Mucosa of descending colon (tissue), 3 donors: ENCODE measurements around the gene CSTF1. TPM values are rescaled to one million over a fixed set of nuclear protein-coding genes. Genes with fewer than 3 reads are reported as not detected.

Experiments
- ATAC-seq: fragments of 200-7000 bp; cut with Tn5 transposase; one replicate; pipeline ENCODE4 v1.9.1; 2020; ENCODE audit warnings: mild to moderate bottlenecking, moderate library complexity
- DNase-seq, 3 donors: peaks; one replicate each; pipeline ENCODE4 v3.0.0-alpha.2; 2020
- H3K36me3 ChIP-seq: fragments of 200-600 bp; one replicate; pipeline ENCODE4 v1.8.0; 2021; ENCODE audit warnings: low read depth, mild to moderate bottlenecking
- H3K4me1 ChIP-seq: fragments of 200-600 bp; one replicate; pipeline ENCODE4 v1.8.0; 2021; ENCODE audit warnings: low read depth, mild to moderate bottlenecking
- H3K4me3 ChIP-seq: fragments of 200-600 bp; one replicate; pipeline ENCODE4 v1.8.0; 2021; ENCODE audit warnings: mild to moderate bottlenecking
- H3K9me3 ChIP-seq: fragments of 200-600 bp; one replicate; pipeline ENCODE4 v1.8.0; 2021; ENCODE audit warnings: mild to moderate bottlenecking
- intact Hi-C, 2 donors: fragments of 100-400 bp; cut with DNase I in 1 of 2; cut with micrococcal nuclease in 1 of 2; formaldehyde crosslinking; loops; one replicate each; pipeline versions ENCODE4 v1.11.0 to v1.11.1; 2022; cut with DNase I, micrococcal nuclease
- total RNA-seq, 3 donors: library from RNA; stranded (reverse); fragmentation: NEBNext Ultra II Directional in 2 of 3; extraction: Animal tissue kit (Norgen Biotek cat#: 25700) in 2 of 3; gene quantifications; one replicate each; pipeline versions ENCODE4 v1.2.1 to v1.2.4, GENCODE V29; 2021 to 2023
- TF ChIP-seq, protein P1 (sequence below): fragments of 200-600 bp; IDR thresholded peaks from one replicate; pipeline ENCODE4 v1.8.0; 2022; ENCODE audit warnings: antibody characterized with exemption, mild to moderate bottlenecking
- donor health status: DM: no; HTN: no; CAD: no; lungs with moderate emphysema.
- donor health status: DM: no; HTN: no; CAD: no.
- donor health status: DM: no; HTN: yes; CAD: no.

The CSTF1 gene
- total RNA-seq, 3 donors from 2014 or later = 23.0 to 27.3 (median 25.2) TPM

DNA sequence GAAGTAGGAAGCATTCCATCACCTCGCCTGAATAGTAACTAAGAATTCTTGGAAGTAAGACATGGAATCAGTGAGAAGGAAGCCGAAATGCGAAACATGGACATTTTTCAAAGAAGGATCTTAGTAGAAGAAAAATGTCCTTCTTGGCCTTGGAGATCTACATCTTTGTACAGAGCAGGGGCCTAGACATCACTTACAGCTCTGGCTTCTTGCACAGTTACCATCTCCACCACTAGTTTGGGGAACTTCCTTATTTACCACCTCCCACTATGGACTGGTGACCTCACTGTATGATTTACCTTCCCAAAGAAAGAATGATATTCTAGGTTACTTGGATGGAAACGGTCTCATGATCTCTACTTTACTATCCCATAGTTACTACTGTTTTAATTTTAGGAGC is 35.4 kb downstream of the CSTF1 start:
- H3K4me1 ChIP-seq = no peaks in the 10 kb centered on the region
- ATAC-seq = no peak

DNA sequence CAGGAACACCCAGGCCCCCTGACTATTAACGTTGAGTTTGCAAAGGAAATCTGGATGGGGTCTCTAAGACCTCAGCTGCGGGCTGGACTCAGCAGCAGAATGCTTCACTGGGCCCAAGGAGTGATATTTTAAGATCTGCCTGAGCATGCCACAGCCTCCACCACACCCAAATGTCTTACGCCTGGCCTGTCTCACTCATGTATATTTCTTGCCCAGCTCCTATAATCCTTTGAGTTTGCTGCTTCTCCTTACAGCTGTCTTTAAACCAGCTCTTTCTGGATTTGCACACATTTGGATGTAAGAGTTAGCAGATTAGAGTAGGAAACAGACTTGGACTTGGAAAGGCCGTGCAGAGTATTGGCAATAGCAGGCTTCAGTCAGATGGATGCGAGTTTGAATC is 36.0 kb downstream of the CSTF1 start:
- no peak for DNase-seq
- no peaks in the 10 kb centered on the region for H3K4me1 ChIP-seq
- no peak overlapping the region for H3K4me3 ChIP-seq
- TF ChIP-seq, protein P1, sequence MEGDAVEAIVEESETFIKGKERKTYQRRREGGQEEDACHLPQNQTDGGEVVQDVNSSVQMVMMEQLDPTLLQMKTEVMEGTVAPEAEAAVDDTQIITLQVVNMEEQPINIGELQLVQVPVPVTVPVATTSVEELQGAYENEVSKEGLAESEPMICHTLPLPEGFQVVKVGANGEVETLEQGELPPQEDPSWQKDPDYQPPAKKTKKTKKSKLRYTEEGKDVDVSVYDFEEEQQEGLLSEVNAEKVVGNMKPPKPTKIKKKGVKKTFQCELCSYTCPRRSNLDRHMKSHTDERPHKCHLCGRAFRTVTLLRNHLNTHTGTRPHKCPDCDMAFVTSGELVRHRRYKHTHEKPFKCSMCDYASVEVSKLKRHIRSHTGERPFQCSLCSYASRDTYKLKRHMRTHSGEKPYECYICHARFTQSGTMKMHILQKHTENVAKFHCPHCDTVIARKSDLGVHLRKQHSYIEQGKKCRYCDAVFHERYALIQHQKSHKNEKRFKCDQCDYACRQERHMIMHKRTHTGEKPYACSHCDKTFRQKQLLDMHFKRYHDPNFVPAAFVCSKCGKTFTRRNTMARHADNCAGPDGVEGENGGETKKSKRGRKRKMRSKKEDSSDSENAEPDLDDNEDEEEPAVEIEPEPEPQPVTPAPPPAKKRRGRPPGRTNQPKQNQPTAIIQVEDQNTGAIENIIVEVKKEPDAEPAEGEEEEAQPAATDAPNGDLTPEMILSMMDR = no peak
- H3K36me3 ChIP-seq = no peaks in the 10 kb centered on the region
- H3K9me3 ChIP-seq = no peaks in the 10 kb centered on the region
- no peak for ATAC-seq
- intact Hi-C loops = no loop called here

More for the DNA sequence above, 35.4 kb downstream of the CSTF1 start:
- H3K36me3 ChIP-seq = no peaks in the 10 kb centered on the region
- no peaks in the 10 kb centered on the region for H3K9me3 ChIP-seq
- intact Hi-C loops = no loop called here
- no peak for DNase-seq
- TF ChIP-seq, protein P1 = no peak
- no peak overlapping the region for H3K4me3 ChIP-seq

DNA sequence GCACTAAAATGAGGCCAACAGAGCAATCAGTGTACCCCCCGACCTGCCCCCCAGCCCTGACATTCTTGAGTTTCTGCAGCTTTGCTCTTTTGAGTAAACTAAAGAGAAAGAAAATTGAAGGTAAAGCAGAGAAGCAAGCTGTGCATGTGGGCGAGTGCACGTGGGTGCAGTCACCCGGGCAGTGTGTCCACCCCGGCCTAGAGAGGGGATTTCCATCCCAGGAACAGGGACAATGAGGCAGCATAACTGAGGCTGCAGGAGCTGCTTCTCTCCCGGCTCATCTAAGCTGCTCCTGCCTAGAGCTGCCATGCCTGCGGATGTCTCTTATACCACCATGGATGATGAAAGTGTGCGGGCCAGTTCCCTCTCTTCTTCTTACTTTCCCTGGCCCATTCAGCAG is 36.4 kb downstream of the CSTF1 start:
- TF ChIP-seq, protein P1 = no peak
- Histone ChIP-seq H3K4me3 (no peak overlapping the region), H3K36me3 (no peaks in the 10 kb centered on the region), H3K9me3 (no peaks in the 10 kb centered on the region), H3K4me1 (no peaks in the 10 kb centered on the region)
- DNase-seq = no peak
- no peak for ATAC-seq
- intact Hi-C loops = no loop called here

DNA sequence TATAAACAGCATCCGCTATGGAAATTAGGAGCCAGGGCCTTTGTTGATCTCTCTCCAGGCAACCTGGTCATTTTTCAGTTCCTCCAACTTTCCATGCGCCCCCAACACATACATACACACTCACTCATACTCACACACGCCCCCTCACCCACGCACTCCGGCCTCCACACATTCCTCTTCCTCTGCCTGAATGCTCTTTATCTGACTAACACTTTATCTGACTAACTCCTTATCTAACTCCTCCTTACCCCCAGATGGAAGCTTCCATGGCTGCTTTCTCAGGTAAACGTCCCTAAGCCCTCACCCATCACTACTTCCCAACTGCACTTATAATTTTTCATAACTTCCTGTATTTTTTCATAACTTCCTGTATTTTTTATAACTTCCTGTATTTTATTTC is 37.1 kb downstream of the CSTF1 start:
- Histone ChIP-seq H3K4me3 (no peak overlapping the region), H3K36me3 (no peaks in the 10 kb centered on the region)
- TF ChIP-seq, protein P1 = no peak

DNA sequence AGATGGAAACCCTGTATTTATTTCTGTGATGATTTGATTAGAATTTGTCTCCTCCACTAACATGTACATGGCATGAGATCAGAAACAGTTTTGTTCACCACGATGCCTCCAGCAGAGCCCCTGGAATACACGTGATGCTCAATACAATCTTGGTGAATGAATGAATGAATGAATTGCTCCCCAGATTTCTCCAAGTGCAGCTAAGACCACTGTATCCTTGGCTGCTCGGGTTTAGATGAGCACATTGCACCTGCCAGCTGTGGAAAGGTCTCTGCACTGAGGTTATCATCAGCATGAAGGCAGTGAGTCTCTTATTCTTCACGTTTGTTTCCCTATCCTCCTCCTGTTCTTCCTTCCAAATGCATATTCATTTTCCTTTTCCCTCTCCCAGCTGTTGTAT is 37.5 kb downstream of the CSTF1 start:
- no peaks in the 10 kb centered on the region for H3K4me1 ChIP-seq
- H3K9me3 ChIP-seq = no peaks in the 10 kb centered on the region
- no peak overlapping the region for H3K4me3 ChIP-seq
- intact Hi-C loops = no loop called here
- no peak for DNase-seq
- no peak for ATAC-seq
- H3K36me3 ChIP-seq = no peaks in the 10 kb centered on the region
- TF ChIP-seq, protein P1 = no peak

More for the DNA sequence above, 37.1 kb downstream of the CSTF1 start:
- no peak for ATAC-seq
- H3K4me1 ChIP-seq = no peaks in the 10 kb centered on the region
- intact Hi-C loops = no loop called here
- DNase-seq = no peak
- no peaks in the 10 kb centered on the region for H3K9me3 ChIP-seq

DNA sequence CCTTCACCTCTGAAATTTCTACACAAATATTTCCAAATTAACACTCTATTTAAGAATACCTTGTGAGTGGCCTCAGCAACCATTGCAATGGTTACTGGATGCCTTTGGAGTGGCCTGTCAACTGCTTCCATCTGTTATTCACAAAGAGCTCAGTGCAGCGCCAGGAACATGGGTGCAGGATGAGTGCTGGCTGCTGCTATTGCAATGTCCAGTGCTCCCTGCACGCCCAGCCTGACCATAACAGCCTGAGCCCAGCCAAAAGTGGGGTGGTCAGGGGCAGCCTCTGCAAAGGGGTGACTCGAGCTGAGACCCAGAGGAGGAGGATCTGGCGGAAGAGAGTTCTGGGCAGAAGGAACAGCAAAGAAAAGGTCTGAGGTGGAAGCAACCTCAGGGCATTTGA is 38.0 kb downstream of the CSTF1 start:
- TF ChIP-seq, protein P1 = no peak
- Histone ChIP-seq H3K4me3 (no peak overlapping the region), H3K4me1 (no peaks in the 10 kb centered on the region), H3K9me3 (no peaks in the 10 kb centered on the region), H3K36me3 (no peaks in the 10 kb centered on the region)
- intact Hi-C loops = no loop called here
- DNase-seq = no peak
- ATAC-seq = no peak
